ENCODE measurements around the gene SGCD.
"Not testable (repeated sequence)": the region's sequence is repeated elsewhere in the genome, so short reads cannot be mapped to it uniquely, and the experiment has no call there.

Gene SGCD

DNA sequence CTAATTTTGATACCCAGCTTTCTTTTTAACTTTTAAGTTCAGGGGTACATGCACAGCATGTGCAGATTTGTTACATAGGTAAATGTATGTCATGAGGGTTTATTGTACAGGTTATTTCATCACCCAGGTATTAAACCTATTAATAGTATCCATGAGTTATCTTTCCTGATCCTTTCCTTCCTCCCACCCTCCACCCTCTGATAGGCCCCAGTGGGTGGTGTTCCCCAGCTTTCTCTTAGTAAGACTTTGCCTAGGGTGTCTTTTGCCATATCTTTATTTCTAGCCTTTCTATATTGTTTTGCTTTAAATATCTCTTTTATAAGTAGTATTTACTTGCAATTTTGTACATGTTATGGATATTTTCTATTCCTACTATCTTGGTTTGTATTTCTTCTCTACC, 243.7 kb downstream of the SGCD start:
- no peak for DNase-seq (ENCODE audit: low spot score)

DNA sequence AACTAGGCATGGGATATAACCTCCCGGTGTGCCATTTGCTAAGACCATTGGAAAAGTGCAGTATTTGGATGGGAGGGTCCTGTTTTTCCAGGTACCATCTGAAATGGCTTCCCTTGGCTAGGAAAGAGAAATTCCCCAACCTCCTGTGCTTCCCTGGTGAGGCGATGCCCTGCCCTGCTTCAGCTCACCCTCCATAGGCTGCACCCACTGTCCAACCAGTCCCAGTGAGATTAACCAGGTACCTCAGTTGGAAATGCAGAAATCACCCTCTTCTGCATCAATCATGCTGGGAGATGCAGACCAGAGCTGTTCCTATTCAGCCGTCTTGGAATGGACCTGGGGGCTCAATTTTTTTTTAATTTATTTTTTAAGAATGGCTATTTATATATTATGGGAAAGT, 254.8 kb downstream of the SGCD start:
- DNase-seq (ENCODE audit: low spot score), result no peak

DNA sequence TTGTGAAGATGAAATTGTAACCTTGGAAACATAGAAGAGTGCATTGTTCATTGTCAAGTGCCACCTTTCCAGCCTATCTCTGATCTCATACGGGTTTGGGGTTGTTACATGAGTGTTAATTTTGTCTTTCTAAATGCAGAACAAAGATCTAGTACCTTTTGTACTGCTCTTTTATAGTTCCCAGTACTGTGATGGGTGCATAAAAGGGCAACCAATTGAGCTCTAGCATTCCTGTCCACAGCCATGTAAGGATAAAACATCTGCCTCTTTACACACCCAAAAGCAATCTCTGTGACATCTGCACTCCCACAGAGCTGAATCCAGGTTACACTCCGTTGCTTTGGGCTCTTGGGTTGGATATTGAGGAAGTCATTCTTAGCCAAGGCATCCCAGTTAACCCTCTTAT, 255.2 kb downstream of the SGCD start:
- DNase-seq (ENCODE audit: low spot score), result no peak

DNA sequence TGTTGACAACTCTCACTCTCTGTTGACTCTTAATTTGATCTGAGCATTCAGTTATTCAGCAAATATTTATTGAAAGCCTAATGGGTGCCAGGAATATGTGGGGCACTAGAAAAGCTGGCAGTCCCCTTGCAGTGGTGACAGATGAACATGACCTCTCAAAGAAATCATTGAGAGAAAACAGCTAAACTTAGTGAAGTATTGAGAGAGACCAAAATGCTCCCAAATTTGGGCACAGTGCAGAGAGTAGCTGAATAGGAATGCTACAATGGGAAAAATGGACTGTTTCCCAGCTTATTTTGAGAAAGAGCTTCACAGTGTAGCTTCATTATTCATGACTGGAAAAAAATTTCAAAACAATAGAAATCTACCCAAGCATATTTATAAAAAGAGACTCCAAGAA, 257.9 kb downstream of the SGCD start:
- no peak for DNase-seq (ENCODE audit: low spot score)

DNA sequence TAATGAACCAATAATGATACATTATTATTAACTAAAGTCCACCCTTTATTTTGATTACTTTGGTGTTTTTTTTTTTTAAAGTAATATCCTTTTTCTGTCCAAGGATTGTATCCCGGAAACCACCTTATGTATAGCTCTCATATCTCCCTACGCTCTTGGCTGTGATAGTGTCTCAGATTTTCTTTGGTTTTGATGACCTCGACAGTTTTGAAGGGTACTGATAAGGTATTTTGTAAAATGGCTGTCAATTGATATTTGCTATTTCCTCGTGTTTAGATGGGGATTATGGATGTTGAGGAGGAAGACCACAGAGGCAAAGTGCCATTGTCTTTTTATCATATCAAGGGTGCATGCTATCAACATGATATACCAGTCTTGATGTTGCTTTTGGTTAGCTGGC, 259.0 kb downstream of the SGCD start:
- no peak for DNase-seq (ENCODE audit: low spot score)

DNA sequence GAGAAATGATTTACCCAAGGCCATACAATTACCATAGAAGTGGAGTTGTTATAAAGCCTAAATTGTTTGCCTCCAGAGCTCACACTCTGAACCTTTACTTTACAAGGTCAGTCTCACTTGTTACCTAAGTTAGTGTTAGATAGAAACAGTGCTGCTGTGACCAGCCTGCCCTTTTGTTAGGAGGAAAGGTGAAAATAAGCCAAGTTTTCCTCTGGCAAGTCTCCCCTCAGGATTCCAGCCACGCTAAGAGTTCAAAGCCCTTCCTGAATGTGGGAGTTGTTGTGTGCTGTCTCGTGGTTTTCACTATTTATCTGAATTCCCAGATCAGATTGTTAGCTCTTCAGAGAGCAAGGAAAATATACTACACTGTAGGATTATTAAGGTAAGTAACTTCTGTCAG, 260.0 kb downstream of the SGCD start:
- no peak for DNase-seq (ENCODE audit: low spot score)

DNA sequence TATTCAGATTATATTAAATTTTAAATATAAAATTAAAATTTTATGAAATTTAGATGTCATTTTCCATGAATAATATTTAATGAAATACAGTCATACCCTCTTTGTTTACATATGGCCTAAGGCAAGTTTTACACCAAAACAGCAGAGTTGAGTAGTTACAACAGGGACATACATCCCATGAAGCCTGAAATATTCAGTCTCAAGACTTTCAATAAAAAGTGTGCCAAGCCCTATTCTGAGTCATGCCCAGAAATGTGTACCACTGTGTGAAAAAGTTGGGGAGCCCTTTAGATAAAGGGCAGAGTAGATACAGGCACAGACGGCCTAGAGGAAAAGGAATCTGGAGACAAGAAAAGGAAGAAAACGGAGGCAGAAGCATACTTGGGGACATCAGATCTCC, 261.3 kb downstream of the SGCD start:
- DNase-seq (ENCODE audit: low spot score), result no peak

DNA sequence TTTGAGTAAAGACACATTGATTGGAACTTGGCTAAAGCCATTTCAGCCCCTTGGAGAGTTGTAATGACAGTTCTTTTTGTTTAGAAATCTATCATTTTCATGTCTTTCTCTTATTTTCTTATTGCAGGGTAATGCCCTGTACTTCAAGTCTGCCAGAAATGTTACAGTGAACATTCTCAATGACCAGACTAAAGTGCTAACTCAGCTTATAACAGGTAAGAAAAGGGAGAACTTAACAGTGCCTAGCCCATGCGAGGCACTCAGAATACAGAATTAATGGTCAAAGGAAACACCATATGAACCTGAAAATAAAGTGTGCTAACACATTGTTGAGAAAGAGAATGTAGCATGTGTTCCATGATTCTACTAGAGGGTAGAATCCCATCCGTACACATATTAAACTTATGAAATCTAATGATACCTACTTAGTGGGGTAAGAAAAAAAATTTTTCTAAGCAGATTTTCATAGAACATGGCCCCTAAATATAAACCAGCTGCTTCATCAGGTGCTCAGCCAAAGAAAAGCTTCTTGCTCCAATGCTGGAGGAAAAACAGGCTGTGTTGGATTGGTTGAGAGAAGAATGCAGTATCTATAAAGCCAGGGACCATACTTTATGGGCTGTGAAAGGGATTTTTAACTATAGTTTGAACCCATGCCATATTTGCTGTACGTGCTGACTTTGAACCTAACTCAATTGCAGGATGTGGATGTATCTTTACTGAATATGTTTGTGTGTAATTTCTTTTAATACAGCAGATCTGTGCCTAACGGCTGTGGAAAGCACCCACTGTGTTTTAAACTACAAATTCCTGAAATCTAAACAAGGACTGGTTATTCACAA, 262.4 kb downstream of the SGCD start:
- DNase-seq (ENCODE audit: low spot score), result no peak

DNA sequence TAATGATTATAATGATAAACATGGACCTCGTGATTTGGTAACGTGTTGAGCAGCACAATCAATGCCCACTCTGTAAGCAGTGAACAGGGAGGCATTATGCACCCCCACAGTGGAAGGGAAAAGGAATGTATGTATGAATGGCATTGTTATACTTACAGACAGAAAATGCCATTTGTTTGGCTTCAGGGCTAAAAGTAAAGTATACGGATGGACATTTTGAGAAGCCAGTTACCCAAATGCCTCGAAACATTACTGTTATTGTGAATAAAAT, 262.9 kb downstream of the SGCD start:
- DNase-seq (ENCODE audit: low spot score), result no peak

DNA sequence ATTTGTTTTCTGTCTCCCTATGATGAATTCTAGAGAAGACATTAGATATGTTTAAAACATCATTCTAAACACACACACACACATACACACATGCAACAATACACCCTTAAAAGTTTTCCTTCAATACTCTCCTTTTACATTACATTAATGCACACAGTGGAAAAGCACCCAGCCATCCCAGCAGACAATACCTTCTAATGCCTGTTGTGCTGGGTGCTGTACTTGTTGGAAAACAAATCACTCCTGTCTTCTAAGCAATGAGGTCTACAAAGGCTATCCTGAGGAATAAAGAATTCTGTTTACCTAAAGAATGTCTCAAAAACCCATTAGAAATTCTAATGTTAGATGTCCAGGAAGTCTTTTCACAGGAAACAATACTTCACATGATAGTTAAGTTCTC, 264.0 kb downstream of the SGCD start:
- DNase-seq (ENCODE audit: low spot score), result no peak

DNA sequence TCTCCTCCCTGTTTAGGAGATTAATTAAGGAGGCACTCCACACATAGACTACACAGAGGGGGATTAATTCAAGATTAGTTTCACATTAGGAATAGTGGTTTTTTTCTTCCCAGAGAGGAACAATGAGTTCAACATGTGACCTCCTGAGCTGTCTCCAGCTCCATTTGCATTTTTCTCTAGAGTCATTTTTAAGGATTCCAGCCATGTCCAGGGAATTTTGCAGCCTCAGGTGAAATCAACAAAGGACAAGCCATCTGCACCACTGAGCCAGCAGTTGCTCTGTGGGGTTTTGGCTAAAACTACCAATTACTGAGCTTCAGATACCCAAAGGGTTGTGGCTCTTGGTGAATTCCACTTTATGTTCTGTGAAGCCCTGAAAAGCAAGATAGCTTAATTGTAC, 264.7 kb downstream of the SGCD start:
- no peak for DNase-seq (ENCODE audit: low spot score)

DNA sequence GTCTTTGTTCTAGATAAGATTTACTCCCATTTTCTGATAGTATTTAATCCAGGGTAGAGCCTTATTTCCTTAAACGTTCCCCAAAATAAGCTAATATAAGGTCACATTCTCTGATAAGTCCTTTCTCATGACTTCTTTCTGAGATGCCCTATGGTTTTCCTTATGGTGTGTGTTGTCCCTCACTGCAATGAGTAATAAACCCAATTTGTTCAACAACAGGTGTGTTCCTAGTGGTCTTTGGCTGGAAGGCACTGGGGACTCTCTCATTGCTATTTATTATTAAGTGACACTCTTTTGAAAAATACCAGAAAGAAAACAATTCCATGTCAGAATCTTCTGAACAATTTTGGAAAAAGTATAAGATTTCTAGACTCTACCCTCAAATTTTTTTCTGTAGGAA, 266.6 kb downstream of the SGCD start:
- DNase-seq (ENCODE audit: low spot score), result no peak

DNA sequence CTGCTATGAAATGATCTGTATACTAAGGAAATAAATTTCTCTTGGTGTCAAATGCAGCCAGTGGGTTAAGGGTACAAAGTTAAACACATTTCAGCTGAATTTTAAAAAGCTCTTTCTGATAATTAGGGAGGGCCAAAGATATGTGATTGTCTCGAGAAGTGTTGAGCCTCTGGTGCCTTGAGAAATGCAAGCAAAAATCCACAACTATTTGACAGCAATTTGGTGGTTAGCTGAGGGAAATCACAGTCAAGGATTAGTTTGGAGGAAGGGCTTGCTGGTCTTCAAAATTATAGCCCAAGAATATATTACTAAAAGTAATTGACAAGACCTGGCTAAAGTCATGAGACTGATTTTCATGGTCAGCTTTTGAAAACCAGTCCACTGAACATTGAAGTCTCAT, 267.4 kb downstream of the SGCD start:
- no peak for DNase-seq (ENCODE audit: low spot score)

DNA sequence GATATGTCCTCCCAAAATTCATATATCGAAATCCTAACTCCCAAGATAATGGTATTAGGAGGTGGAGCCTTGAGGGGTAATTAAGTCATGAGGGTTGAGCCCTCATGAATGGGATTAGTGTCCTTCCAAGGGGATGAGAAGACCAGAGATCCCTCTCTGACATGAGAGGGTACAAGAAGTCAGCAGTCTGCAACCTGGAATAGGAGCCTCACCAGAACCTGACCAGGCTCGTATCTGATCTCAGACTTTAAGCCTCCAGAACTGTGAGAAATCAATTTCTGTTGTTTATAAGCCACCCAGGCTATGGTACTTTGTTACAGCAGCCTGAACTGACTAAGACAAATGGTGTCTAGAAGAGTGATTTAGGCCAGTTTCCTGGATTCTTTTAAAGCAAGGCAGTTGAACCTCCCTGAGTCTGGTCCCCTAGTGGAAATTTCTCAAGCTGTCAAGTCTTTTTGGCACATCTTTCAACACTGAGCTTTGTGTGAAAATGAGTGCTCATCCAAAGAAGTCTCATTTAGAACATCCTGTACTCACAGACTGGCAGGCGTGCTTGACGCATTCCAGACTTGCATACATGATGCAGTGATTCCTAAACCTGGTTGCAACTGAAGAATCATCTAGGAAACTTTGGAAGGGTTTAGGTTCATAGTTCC, 268.3 kb downstream of the SGCD start:
- no peak for DNase-seq (ENCODE audit: low spot score)

DNA sequence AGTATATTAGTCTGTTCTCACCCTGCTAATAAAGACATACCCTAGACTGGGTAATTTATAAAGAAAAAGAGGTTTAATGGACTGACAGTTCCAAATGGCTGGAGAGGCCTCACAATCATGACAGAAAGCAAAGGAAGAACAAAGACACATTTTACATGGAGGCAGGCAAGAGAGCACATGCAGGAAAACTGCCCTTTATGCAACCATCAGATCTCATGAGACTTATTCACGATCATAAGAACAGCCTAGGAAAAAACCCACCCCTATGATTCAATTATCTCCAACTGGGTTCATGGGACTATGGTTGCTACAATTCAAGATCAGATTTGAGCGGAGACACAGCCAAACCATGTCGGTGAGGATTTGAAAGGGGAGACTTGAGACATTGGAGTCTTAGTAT, 270.3 kb downstream of the SGCD start:
- no peak for DNase-seq (ENCODE audit: low spot score)

DNA sequence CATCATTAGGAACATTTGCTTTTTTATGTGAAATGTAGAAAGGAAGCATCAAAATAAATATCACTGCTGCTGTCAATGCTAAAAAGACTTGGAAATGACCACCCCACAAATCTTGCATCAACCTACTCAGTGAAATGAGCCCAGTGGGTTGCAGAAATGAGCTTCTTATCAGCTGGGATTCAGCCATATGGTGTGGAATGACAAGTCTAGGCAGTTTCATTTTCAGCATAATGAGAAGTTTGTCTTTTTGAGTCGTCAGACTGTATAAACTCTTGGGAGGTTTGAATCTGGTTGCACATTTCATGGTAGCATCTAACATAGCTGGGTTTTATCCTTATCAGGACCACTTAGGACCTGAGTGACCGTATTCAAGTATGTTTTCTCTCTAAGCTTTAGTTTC, 272.0 kb downstream of the SGCD start:
- no peak for DNase-seq (ENCODE audit: low spot score)

DNA sequence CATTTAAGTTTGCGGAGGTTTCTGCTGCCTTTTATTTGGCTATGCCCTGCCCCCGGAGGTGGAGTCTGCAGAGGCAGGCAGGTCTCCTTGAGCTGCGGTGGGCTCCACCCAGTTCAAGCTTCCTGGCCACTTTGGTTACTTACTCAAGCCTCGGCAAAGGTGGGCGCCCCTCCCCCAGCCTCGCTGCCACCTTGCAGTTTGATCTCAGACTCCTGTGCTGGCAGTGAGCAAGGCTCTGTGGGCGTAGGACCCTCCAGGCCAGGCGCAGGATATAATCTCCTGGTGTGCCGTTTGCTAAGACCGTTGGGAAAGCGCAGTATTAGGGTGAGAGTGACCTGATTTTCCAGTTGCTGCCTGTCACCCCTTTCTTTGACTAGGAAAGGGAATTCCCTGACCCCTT, 283.6 kb downstream of the SGCD start:
- not testable (repeated sequence) for DNase-seq (ENCODE audit: low spot score)

DNA sequence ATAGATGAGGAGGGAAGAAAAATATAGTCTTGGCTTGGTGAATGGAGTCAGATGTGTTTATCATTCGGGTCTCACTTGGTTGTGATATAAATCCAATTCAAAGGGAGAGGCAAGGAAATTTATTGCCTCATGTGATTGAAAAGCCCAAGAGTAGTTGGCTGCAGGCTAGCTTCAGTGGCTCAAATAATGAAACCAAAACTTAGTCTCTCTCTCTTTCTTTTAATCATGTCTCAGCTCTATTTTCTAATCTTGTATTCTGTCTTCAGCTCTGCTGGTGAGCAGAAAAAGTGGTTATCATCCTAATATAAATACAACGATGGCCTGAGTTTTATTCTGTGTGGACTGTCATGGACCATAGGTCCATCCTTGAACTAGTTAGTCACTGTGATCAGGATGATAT, 288.9 kb downstream of the SGCD start:
- DNase-seq (ENCODE audit: low spot score), result no peak

DNA sequence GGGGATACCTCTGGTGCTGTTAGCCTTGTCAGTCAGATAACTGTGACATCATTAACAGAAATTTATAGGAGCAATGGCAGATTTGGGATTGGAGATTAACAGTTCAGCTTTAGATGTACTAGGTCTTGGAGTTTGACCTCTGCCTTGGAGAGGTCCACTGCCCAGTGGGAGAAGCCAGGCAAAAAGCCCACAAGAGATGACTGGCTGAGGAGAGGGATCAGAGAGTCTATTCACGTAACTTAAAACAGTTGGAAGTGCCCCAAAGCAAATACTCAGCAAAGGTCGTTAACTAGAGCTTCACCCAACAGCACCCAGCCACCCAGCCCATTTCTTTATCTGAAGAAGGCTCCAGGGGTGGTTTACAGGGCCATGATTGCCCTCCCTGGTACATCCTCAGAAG, 290.5 kb downstream of the SGCD start:
- DNase-seq (ENCODE audit: low spot score), result no peak

DNA sequence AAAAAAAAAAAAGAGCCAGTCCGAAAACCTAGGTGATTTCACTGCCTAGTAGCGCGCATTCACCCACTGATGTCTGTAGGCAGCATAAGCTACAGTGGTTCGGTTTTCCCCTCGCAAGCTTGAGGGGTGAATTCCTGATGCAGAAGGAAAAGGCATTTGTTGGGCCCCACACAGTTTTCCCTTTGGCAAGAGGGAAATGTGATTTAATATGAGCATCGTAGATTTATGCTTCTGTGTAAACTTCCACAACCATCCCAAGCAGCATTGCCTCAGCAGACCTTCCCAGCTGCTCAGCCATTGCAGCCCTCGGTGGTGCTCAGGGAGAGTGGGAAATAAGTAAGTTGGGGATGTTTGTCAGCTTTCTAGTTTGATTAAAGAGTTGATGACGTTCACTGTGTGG, 291.6 kb downstream of the SGCD start:
- no peak for DNase-seq (ENCODE audit: low spot score)

DNA sequence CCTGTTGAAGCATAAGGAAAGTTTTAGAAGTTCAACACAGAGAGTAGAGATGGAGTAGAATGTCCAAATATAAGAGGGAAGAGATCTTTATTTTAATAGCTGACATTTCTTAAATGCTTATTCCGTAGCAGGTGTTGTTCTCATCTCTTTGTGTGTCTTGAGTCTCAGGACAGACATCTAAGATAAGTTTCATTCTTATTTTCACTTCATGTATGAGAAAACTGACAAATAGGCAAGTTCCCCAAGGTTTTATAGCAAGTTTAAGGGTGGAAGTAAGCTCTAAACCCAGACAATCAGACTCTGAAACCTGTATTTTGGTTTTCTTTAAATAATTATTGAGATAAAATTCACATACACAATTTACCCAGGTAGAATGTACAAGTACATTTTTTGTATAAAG, 294.8 kb downstream of the SGCD start:
- DNase-seq (ENCODE audit: low spot score), result no peak

DNA sequence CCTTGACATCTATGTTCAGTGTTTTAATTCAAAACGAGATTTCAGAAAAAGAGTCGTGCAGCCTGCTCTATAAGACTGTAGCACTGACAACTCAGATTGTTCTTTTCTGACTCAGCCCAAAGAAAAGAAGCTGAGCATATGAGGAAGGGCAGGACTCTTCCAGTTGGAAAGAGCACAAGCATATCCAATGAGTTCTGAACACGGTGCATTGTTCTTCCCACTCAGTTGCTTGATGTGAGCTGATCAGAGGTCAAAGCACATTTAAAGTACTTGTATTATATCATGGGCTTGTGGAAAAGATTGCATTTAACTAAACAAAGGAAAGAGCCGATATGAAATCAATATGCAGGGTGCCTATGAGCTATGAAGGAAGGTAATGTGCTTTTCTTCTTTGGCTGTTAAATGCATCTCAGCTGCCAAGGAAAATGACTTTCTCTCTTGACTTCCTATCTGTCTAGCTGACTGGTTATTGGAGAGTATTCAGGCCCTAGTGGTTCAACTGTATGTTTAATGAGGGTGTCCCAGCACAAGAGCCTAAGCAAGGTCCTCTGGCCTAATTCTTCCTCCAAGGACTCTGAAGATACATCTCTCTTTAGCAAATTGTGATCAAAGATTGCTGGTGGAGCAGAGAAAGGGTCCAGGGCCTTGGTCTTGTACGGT, 296.5 kb downstream of the SGCD start:
- no peak for DNase-seq (ENCODE audit: low spot score)

DNA sequence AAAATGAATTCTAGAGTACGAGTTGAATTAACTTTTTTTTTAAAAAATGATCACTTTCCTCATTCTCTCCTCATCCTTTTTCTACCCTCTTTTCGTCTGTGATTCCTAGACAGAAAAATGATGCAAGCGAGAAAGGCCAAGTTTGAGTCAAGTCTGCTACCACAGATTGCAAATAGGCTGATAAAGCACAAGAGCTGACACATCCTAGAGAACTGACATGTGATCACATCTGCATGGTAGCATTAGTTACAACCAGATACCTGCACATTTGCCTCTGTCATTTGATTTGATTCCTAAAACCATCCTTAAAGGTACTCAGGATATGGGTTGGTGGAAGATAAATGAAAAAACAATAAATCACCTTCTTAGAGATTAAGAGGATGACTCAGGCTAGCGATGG, 297.7 kb downstream of the SGCD start:
- DNase-seq (ENCODE audit: low spot score), result no peak

DNA sequence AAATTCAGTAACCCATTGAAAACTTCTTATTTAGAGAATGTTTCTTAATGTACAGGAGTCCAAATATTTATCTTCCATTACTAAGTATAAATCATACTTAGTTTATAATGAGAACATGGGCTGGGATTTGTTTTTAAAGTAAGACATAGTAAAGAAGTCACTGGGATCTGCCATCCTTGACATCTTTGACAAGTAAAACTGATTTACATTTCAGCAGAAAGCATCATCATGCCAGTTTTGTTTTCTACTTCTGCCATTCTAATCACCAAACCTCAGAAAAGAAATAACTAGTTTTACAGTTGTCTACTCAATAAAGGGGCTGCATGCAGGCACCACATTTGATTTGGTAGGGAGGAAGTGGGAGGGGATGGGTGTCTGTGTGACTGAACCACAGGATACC, 301.5 kb downstream of the SGCD start:
- DNase-seq (ENCODE audit: low spot score), result no peak
